K562 (cell line): ENCODE data around the gene RUNX1.

Experiments
- FOXK2 ChIP-seq, 2 experiments: fragments of 450-650 bp; IDR thresholded peaks in 1 of 2; conservative IDR thresholded peaks in 1 of 2; 2 replicates each; pipeline ENCODE4 v1.6.1; 2016; ENCODE audit warnings: low read depth in 2 of 2, mild to moderate bottlenecking in 1 of 2
- HNRNPUL1 ChIP-seq: fragments of 200-400 bp; formaldehyde crosslinking; IDR thresholded peaks from 2 replicates; pipeline ENCODE4 v1.6.1; 2017; ENCODE audit warnings: low read length
- POLR2A ChIP-seq: fragments of 450-650 bp; conservative IDR thresholded peaks from 2 replicates; pipeline ENCODE4 v1.6.1; 2016
- POLR2AphosphoS5 ChIP-seq: IDR thresholded peaks from 2 replicates; pipeline ENCODE4 v1.6.1; 2011; ENCODE audit warnings: mild to moderate bottlenecking, low read depth, low read length, moderate library complexity; ENCODE audit not compliant: control insufficient read depth, insufficient read depth
- RFX5 ChIP-seq: IDR thresholded peaks from 2 replicates; pipeline ENCODE4 v1.6.1; 2011; ENCODE audit warnings: low read depth, mild to moderate bottlenecking, improper control_type of control experiment, low read length
- TOE1 ChIP-seq, 2 experiments: fragments of 450-650 bp in 1 of 2; sonication (generic) in 1 of 2; formaldehyde crosslinking in 1 of 2; IDR thresholded peaks; 2 replicates each; pipeline versions ENCODE4 v1.7.1 to v1.8.0; 2016 to 2022; ENCODE audit warnings: borderline replicate concordance in 2 of 2, mild to moderate bottlenecking in 2 of 2, antibody characterized with exemption in 1 of 2, inconsistent platforms in 1 of 2, low read depth in 1 of 2, missing genetic modification reagents in 1 of 2, moderate library complexity in 1 of 2
- TF ChIP-seq, protein P1 (sequence below): fragments of 450-650 bp; IDR thresholded peaks from 2 replicates; pipeline ENCODE4 v1.6.1; 2018; ENCODE audit not compliant: partially characterized antibody

DNA sequence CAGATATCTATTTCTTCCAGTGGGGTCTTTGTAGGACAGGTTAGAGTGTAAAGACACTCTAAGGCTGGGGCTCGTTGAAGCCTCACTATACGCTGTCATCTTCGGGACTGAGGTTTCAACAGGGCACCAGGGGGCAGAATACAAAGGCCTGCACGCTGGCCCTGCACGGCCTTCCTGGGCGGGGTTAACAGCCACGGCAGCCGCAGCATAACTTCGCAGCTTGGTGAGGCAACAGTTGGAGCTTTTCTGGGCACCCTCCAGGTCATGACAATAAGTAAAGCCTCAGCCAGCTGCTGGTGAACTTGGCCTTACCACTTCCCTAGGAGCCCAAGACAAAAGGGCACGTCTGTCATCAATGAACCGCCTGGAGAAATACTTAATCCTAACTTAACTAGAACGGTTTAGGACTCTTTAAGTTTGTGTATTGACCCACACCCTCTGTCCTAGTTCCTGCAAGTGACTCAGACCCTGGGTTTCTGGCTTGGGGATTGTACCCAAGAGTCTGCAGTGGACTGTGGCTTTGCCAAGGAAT is 2.3 kb upstream of the RUNX1 start:
- TF ChIP-seq POLR2A (0 out of 2 replicates have a peak, but pooled peaks have one; percentile 45), HNRNPUL1 (no peak), FOXK2 (conservative IDR thresholded peaks at IDR 0.05 in 1 of 2, IDR thresholded peaks at IDR 0.05 in 1 of 2; ENCODE audit: low read depth in 2 of 2) (no peak), TOE1 (IDR thresholded peaks at IDR 0.05; ENCODE audit: borderline replicate concordance) (0 out of 2 replicates have a peak, but pooled peaks have one; percentile 26), TOE1 (CRISPR knock-in tag; IDR thresholded peaks at IDR 0.05; ENCODE audit: borderline replicate concordance, low read depth) (no peak), RFX5 (no peak), POLR2AphosphoS5 (0 out of 2 replicates have a peak, but pooled peaks have one; percentile 38)
- TF ChIP-seq, protein P1, sequence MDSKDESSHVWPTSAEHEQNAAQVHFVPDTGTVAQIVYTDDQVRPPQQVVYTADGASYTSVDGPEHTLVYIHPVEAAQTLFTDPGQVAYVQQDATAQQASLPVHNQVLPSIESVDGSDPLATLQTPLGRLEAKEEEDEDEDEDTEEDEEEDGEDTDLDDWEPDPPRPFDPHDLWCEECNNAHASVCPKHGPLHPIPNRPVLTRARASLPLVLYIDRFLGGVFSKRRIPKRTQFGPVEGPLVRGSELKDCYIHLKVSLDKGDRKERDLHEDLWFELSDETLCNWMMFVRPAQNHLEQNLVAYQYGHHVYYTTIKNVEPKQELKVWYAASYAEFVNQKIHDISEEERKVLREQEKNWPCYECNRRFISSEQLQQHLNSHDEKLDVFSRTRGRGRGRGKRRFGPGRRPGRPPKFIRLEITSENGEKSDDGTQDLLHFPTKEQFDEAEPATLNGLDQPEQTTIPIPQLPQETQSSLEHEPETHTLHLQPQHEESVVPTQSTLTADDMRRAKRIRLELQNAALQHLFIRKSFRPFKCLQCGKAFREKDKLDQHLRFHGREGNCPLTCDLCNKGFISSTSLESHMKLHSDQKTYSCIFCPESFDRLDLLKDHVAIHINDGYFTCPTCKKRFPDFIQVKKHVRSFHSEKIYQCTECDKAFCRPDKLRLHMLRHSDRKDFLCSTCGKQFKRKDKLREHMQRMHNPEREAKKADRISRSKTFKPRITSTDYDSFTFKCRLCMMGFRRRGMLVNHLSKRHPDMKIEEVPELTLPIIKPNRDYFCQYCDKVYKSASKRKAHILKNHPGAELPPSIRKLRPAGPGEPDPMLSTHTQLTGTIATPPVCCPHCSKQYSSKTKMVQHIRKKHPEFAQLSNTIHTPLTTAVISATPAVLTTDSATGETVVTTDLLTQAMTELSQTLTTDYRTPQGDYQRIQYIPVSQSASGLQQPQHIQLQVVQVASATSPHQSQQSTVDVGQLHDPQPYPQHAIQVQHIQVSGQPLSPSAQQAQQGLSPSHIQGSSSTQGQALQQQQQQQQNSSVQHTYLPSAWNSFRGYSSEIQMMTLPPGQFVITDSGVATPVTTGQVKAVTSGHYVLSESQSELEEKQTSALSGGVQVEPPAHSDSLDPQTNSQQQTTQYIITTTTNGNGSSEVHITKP: no peak
